ENCODE results near the gene GDF15.

GRCh38 chr19:18338541-18338940, 47.4 kb upstream of the GDF15 start:
- TF ChIP-seq CTCF (IDR thresholded peaks at IDR 0.05), result no peak
- no peak for TF ChIP-seq MAX (CRISPR knock-in tag; IDR thresholded peaks at IDR 0.05)
- no peak for TF ChIP-seq ZMAT4 (CRISPR knock-in tag; IDR thresholded peaks at IDR 0.05)
- no peak for TF ChIP-seq TEAD4 (CRISPR knock-in tag; IDR thresholded peaks at IDR 0.05)
- TF ChIP-seq CREB1 (CRISPR knock-in tag; IDR thresholded peaks at IDR 0.05), result no peak
- no peak for TF ChIP-seq FOXP4 (CRISPR knock-in tag; IDR thresholded peaks at IDR 0.05)

Data from WTC11 (cell line).